HG03520 (cell line): Measurements from ENCODE around the gene RRP15.

ENCODE experiments used
- ATAC-seq: cut with Tn5 transposase; IDR thresholded peaks from one replicate; pipeline ENCODE4 v1.9.1; 2021; ENCODE audit warnings: mild to moderate bottlenecking, moderate library complexity; ENCODE audit not compliant: unreplicated experiment

Gene RRP15

DNA sequence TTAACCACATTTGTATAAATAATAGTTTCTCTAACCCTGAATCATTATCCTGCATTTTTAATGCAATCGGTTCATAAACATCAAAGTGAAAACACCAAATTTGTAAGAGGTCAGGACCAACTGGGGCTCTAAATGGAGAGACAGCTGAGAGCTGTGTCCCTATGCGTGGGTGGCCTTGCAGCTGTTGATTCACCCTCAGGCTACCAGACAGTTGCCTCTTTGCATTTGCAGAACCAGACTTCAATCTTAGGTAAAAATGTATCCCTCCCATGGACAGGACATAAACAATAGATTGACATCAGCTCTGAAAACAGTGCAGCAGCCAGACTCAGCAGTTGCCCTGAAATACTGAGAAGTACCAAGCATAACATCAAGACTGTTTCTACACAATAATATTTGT is 51.2 kb downstream of the RRP15 start:
- ATAC-seq = peak; percentile 44

DNA sequence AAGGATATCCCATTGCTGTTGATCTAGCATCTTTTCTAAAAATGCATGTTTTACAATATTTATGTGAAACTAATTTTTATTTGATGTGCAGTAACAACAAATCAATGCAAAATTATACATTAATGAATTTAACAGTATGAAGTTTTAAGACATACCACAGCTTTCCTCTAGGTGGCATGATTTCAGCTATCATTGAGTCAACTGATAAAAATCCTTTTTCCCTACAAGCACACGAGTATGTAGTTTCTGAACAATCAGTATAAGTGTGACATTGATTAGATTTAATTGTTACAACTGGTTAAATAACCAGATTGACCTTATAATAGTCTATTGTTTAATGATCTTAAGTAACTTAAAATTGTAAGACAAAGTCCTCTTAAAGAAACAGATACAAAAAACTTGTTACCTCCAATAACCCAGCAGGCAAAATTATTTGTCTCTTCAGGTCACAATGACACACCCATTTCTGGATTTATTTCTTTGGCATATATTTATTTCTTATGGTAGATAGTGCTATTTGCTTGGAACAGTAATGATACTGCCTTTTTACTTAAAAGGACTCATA is 54.3 kb downstream of the RRP15 start:
- peak; percentile 74 for ATAC-seq

DNA sequence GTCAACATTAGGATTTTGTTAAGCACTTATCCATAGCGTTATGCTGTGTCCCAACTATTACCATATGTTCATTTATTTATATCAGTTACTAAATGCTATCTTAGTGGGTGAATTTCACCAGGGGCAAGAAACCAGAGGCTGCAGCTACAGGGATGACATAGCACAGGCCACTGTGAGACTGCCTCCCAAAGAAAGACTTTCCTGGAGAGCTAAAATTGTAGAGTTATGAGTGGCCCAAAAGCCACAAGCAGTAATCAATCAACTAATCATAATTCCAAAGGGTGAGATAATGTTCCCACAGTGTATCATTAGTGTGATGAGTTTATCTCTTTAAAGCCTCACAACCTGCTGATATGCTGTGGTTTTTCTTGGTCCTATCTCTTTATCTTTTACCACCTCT is 56.2 kb downstream of the RRP15 start:
- no peak for ATAC-seq

DNA sequence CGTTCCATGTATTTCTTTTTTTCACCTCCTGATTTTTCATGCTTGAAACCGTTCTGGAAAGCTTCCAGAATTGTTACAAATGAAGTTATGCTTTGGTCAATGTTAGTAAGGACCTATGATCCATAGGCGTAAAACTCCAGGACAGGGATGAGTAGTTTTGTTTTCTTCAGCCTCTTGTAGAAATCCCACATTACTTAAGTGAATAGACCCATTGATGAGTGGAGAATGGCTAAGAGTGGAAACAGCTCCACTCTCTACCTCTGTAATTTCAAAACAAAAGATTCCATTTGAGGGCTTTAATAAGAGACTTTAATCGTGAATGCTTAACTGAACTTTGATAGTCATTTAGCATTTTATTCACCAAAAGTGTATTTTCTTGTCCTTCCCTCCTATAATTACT is 57.0 kb downstream of the RRP15 start:
- ATAC-seq = no peak

DNA sequence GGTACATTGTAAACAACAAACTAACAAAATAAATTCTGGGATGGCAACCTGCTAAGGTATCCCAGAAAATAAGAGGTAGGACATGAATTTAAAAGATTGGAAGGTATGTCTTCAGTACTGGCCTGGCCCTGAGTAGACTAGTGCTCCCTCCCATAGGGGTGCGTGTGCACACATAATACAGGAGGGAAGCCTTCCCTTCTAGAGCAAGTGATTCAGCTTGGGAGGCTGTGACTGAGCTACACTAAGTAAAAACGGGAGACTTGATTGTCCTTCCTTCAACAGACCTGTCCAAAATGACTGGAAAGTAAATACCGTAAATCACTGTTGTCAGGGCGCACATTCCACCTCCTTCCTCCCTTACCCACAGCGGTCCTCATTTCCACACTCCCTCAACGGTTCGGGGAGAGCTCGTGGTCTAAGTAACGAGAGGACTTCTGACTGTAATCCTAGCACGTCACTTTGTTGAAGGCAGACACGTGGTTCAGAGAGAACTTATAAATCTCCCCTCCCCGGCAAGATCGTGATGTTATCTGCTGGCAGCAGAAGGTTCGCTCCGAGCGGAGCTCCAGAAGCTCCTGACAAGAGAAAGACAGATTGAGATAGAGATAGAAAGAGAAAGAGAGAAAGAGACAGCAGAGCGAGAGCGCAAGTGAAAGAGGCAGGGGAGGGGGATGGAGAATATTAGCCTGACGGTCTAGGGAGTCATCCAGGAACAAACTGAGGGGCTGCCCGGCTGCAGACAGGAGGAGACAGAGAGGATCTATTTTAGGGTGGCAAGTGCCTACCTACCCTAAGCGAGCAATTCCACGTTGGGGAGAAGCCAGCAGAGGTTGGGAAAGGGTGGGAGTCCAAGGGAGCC is 60.0 kb downstream of the RRP15 start, which contains the start of gene TGFB2:
Gene TGFB2 (plus strand): TSS at position 523 of the 859 bp plus-strand sequence. CDS start 1,366 bp downstream, outside the sequence.
- peak; percentile 34 for ATAC-seq

DNA sequence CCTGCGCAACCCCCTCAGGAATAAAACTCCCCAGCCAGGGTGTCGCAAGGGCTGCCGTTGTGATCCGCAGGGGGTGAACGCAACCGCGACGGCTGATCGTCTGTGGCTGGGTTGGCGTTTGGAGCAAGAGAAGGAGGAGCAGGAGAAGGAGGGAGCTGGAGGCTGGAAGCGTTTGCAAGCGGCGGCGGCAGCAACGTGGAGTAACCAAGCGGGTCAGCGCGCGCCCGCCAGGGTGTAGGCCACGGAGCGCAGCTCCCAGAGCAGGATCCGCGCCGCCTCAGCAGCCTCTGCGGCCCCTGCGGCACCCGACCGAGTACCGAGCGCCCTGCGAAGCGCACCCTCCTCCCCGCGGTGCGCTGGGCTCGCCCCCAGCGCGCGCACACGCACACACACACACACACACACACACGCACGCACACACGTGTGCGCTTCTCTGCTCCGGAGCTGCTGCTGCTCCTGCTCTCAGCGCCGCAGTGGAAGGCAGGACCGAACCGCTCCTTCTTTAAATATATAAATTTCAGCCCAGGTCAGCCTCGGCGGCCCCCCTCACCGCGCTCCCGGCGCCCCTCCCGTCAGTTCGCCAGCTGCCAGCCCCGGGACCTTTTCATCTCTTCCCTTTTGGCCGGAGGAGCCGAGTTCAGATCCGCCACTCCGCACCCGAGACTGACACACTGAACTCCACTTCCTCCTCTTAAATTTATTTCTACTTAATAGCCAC is 60.7 kb downstream of the RRP15 start:
- ATAC-seq = peak; percentile 64

DNA sequence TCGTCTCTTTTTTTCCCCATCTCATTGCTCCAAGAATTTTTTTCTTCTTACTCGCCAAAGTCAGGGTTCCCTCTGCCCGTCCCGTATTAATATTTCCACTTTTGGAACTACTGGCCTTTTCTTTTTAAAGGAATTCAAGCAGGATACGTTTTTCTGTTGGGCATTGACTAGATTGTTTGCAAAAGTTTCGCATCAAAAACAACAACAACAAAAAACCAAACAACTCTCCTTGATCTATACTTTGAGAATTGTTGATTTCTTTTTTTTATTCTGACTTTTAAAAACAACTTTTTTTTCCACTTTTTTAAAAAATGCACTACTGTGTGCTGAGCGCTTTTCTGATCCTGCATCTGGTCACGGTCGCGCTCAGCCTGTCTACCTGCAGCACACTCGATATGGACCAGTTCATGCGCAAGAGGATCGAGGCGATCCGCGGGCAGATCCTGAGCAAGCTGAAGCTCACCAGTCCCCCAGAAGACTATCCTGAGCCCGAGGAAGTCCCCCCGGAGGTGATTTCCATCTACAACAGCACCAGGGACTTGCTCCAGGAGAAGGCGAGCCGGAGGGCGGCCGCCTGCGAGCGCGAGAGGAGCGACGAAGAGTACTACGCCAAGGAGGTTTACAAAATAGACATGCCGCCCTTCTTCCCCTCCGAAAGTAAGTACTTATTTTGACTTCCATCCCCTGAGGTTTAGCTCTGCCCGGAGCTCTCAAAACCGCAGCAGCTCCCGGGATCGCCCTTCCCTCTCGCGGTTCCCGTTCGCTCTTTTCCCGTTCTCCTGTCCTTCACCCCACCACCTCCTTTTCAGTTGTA is 61.5 kb downstream of the RRP15 start:
- ATAC-seq = no peak

DNA sequence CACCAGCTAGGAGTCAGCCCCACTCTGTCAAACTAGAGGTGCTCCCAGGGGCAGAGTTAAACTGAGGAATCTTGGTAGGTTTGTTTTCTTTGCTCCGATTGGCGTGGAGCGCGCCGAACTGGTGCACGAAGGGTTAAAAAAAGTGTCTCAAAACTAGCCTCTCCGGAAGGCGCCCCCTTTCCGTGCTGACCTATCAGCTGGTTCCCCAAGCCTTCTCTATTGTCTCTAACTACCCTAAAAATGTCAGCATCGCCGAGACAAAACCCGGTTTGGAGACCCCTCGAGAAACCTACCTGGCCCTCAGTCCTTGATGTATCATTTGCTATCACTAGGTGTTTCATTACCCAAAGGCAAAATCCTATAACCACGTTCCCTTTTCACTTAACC is 62.2 kb downstream of the RRP15 start:
- ATAC-seq = no peak

DNA sequence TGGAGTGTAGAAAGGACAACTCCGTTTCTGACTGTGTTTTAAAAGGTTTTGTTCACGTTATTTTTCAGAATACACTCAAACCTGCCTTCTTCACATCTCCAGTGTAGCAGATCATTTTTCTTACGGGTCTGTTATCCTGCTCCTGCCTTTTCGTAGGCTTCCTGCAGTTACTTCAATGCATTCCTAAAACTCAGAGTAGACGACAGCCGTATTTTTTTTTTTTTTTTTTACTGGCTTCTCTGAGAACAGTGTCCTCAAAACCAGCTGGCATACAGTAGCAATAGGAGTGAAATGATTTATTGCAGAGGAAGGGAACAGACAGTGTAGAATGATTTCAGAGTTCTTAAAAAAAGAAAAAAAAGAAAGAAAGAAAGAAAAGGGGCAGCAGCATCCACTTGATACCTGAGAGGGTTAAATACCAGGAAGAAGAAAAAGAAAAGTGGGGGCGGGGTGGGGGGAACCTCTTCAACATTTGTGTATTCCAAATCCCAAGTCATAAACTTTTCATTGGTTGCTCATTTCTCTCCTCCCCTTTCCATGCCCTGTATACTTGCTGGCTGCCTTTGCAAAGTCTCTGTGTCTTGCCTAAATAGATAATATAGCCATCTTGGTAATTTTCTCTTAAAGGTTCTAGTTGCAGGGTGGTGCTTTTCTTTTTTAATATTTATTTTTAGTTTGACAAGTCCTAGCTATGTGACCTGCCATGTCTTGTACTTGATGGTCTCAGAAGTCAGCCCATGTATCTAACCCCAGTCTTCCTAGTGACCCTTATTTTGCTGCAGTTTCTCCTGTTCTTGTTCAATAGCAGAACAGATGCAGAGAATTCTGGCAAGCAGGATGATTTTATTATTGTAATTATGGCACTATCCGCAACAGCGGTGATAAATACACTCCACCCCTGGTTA is 62.9 kb downstream of the RRP15 start:
- no peak for ATAC-seq

DNA sequence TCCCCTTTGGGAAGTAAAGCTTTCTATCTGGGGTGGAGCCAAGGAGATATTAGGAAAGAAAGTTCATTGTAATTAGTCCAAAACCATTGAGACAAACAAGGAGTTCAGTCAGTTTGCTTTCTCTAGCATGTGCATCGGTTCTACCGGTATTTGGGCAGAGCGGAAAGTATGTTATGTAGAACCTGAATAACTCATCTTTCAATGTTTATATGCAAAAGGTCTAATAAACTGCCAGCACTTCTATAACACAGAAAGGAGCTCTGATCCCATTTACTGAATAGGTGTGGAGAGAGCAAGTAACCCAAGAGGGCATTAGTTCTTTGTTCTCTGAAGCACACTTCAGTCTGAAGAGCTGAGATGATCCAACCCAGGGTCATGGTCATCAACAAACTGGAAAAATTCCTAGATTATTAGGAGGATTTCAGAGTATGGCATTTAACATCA is 63.6 kb downstream of the RRP15 start:
- ATAC-seq = no peak

DNA sequence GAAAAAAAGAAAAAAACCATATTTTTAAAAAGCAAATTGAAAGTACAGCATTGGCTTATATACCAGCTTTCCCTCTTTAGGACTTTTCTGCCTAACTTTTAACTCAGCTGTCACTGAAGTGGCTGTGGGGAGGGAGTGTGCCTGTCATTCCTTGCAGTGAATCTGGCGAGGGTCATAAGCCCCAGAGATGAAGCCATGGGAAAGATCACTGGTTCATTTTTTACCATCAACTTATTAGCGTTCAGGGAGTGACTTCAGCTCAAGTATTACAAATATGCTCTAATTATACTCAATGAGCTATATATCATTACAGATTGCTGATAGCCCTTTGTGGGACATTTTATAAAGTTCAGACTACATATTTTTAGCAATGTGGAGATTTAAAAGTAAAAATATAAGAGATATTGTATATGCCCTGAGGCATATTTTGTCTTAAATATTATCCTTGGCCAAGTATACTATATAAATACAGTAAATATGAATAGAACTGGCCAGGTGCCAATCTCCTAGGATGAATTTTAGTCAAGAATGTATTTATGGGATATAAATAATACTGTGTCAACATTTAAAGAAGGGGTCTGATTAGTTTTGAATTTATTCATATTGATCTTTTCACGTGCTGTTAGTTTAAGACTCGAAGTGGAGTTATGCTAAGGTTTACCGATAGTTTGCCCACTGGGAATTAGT is 64.4 kb downstream of the RRP15 start:
- ATAC-seq = no peak

DNA sequence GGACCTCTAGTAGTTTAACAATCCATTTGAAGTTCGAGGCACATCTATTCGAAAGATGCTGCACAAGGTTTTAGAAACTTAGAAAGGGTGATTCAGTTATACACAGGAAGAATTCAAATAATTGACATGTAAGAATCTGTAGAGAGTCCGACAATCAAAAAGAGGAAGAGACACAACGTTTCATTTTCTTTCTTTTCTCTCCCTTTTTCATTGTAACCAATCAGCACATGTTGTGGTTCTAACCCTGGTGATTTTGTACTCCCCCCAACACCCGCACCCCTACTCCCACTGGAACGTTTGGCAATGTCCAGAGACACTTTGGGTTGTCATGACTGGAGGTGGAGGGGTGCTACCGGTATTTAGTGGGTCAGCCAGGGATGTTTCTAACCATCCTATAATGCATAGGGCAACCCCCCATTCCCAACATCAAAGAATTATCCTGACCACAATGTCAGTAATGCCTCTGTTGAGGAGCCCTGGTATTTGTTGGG is 65.0 kb downstream of the RRP15 start:
- ATAC-seq = no peak

DNA sequence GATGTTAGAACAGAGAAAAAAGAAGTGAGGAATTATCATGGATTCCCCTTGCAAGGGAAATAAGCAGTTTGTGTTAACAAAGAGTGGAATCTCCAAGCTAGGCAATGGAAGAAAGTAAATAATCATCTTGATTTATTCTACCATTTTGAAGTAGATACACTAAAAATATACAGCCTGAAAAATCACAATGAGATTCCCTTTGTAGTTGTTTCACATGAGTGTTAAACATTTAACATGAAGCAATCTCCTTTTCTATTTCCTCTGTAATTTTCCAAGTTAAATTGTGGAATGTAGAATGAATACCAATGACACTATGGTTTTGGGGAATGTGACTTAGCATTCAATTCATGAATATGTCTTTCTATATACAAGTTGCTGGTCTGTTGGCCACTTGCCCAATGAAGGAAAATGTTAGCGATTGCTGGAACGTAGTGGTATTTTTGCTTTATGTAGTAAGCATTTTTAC is 65.7 kb downstream of the RRP15 start:
- no peak for ATAC-seq

DNA sequence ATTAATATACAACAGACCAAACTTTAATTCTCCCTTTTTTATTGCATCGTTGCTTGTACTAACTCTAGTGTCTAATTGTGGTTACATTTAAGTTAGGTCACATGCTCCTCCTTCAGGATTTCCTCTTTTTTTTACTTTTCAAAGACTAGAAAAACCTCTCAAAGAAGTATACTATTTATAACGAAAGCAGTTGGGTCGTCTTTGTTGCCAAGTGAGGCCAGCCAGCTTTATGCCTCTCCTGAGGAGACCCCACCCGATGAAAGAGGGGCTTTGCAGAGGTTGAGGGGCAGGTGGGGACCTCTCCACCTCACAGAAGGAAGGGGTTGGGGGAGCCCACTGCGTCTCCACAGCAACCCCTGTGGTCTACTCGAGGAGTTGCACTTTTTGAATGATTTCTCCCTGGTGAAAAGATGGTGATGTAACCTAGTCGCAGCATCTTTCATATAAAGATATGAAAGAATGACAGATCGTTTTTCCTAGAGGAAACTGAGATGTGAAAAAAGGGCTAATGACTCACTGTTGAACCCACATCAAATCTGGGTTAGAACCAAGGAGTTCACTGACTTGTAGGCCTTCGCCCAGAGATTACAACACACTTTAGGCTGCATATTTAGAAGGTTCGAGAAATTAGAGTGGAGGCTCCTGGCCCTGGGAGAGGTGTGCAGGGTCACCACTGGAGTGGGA is 66.4 kb downstream of the RRP15 start:
- peak; percentile 84 for ATAC-seq

DNA sequence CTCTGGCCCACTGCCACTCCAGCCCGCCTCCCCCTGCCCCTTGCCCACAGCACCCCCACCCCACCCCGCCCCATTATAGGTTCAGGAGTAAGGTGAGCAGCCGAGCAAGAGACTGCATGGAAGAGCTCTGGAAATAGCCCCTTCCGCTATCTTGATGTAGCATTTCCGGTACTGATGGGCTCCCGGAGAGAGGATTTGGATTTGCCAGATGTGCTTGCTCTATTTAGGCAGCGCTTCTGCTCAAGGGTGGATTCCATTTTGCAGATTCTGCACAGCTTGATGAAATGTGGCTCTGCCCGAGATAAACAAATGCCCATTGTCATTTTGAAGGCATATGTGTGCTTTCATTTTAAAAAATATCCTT is 67.0 kb downstream of the RRP15 start:
- ATAC-seq = no peak

DNA sequence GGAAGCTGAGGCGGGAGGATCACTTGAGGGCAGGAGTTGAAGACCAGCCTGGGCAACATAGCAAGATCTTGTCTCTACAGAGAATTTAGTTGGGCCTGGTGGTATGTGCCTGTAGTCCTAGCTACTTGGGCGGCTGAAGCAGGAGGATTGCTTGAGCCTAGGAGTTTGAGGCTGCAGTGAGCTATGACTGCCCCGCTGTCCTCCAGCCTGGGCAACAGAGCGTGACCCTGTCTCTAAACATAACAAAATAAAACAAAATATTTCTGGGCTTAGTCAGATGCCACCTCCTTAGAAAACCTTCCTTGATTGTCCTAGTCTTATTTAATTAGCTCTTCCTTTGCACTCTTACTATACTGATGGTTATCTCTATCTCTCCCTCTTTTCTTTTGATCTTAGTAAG is 68.6 kb downstream of the RRP15 start:
- no peak for ATAC-seq

DNA sequence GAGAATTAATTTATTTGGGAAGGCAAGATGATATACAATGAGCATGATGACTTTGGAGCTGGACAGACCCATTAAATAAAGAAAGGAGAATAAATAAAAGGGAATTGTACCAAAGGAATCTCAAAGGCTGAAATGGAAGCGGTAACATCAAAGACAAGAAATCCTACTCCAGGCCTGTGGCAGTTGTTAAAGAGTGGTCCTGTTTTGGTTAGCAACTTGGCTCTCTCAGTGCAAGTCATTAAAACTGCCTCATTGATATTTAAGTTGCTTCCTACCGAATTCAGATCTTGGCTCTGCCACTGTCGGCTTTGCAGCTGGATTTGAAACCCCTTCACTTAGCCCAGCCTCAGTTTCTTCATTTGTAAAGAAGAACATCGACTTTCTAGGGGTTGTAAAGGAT is 70.2 kb downstream of the RRP15 start:
- no peak for ATAC-seq

DNA sequence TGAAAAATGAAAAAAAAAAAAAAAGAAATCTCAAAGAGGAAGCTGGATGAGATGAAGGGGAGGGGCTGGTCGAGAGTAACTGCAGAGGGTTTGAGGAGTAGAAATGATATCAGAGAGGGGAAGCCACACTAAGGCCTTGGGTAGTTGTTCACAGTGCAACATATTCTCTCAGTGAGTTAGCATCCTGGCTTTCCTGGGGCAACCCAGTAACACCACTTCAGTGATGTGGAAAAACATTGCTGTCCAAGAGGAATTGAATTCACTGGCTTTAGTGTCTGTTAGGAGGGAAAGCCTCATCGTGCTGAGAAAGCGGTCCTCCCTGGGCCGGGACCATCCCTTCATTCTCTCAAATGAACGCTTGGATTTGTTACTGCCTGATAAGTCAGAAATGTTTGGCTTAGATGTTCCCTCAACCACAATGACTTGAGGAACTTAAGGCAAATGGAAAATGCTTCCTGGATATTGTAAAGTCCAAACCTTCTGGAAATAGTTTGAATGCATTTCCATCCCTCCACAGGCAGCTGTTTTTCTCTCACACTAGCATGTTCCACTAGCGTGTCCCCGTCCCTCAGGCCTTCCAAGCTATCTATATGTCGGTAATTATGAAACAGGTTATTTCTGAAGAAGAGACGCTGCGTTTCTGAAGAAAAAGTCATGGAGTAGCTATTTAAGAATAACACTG is 72.3 kb downstream of the RRP15 start:
- ATAC-seq = no peak
